Activated CD4-positive, alpha-beta T cell treated with anti-CD3 and anti-CD28 coated beads for 1 hour (primary cell): ENCODE data around the gene MZT2A.
"Not testable (repeated sequence)": the region's sequence is repeated elsewhere in the genome, so short reads cannot be mapped to it uniquely, and the experiment has no call there.

Experiments used
- DNase-seq: peaks from one replicate; pipeline ENCODE4 v3.0.0-alpha.2; 2020

Gene MZT2A

DNA sequence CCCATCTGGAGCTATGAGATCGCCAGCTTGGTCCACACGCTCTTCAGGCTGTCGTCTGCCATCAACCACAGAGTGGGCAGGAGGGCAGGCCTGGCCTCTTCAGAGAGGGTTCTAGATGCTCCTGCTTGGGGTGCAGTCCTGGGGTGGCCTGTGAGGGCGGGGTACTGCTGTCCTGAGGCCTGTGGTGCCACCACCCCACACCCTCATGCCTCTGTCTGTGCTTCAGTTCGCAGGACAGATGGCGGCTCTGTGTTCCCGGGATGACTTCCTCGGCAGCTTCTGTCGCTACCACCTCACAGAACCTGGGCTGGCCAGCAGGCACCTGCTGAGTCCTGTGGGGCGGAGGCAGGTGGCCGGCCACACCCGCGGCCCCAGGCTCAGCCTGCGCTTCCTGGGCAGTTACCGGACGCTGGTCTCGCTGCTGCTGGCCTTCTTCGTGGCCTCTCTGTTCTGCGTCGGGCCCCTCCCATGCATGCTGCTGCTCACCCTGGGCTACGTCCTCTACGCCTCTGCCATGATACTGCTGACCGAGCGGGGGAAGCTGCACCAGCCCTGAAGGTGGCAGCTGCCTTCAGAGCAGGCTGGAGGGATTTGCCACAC is 27.8 kb upstream of the MZT2A start:
- DNase-seq: not testable (repeated sequence)

DNA sequence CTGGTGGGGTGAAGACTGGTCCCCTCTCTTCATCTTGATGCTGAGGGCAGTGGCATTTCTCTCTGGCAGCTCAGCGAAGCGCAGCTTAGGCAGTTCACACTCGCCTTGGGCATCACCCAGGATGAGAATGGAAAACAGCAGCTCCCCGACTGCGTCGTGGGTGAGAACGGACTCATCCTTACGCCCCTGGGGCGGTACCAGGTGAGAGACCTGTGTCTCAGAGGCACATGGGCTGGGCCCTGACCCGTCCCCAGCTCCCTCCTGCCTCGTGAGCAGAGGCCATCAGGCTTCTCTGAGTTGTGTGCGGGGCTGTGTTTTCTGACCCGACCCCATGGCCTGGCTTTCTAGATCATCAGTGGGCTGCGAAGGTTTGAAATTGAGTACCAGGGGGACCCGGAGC is 27.3 kb upstream of the MZT2A start:
- no peak for DNase-seq

DNA sequence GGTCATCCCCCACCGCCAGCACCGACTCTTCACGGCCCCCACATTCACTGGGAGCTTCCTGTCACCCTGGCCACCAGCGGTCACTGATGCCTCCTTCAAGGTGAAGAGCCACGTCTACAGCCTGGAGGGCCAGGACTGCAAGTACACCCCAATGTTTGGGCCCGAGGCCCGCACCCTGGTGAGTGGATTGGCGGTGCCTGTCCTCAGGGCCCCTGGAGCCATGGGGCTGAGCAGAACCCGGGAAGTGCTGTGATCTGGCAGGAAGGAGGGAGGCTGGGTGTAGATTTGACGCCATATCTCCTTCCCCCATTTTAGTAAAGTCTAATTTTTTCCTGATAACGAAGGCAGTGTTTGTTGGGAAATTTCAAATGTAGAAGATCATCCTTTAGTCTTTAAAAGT is 26.3 kb upstream of the MZT2A start:
- not testable (repeated sequence) for DNase-seq

DNA sequence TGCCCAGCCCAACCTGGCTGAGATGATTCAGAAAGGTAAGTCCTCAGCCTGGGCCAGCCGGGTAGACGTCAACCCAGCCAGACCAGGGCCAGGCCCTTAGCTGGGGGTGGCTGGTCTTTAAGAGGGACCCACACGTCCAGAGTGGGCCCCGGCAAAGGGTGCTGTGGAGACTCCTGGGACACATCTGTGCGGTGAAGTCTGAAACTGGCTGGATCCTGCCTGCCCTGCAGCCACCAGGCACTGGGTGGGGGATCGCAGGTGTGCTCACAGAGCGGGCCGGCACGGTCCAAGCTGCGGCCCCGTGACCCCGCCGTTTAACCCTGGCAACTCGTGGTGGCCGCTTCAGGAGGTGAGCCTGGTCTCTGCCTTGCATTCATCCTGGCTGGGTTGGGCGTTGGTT is 25.7 kb upstream of the MZT2A start:
- not testable (repeated sequence) for DNase-seq

DNA sequence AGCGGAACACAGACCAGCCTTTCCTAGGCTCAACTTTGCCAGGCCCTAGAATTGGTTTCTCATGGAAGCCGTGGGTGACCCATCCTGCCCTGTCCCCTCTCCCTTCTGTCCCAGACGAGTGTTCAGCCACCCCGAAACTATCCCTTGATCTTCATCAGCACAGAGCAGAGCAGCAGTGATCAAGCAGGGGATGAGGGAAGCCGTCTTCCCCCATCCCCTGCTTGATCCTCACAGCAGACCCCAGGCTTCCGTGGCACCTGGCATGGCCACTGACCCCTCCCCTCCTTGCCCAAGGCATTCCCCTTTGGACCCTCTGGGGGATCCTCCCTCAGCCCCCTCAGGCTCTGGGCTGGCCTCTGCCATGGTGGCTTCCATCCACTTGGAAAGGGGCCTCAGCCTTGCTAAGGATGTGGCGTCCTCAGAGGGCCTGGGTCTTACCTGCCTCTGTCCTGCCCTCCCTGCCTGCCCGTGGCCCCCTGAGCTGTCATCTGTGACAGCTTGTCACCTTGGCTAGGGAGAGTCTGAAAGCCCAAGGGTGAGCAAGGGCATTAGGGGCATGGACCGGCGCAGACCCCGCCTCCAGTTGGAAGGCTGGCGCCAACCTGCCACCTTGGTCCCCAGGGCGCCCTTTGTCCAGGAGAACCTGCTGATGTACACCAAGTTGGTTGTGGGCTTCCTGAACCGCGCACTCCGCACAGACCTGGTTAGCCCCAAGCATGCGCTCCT is 25.1 kb upstream of the MZT2A start:
- no peak for DNase-seq

DNA sequence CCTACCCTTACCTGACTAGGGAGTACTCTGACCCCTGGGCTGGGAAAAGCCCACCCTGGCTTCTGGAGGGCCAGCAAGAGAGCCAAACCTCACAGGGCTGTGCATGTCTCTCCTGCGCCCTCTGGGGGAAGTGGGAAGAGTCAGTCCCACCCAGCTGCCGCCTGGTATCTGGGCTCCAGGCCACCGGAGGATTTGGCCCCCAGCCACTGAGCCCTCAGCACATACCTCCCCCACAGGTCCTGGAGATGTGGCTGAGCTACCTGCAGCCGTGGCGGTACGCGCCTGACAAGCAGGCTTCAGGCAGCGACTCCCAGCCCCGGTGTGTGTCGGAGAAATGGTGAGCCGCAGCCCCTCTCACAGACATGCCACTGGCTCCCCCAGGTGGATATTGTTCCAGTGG is 24.4 kb upstream of the MZT2A start:
- not testable (repeated sequence) for DNase-seq

DNA sequence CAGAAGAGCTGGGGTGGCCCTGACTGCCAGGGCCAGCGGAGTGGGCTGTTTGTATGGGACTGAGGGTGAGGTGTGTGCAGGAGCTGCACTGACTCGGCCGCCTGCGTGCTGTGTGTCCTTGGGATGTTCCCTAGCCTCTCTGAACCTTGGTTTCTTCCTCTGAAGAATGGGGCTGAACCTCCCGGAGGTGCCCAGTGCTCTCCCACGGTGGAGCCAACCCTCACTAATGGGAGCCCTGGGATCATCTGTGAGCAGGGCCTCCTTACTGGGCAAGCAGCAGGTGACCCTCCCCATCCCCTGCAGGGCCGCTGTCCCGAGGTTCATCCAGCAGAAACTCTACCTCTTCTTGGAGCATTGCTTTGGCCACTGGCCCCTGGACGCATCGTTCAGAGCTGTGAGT is 23.8 kb upstream of the MZT2A start:
- no peak for DNase-seq

DNA sequence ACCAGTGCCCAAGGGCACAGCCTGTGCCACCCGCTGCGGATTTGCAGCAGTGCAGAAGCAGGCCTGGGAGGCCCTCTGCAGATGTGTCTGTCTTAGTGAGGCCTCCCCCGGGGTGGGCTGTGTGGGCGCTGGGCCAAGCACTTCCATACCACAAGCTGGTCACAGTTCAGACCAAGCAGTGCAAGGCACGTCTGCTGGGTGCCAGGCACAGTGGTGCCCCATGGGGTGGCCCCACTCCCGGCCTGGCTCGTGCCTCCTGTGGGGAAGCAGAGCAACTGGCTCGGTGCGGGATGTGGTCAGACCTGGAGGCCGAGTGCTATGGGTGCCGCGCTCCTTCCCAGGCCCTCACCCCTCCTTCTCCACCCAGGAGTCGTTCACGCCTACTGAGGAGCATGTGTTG is 23.0 kb upstream of the MZT2A start:
- not testable (repeated sequence) for DNase-seq

DNA sequence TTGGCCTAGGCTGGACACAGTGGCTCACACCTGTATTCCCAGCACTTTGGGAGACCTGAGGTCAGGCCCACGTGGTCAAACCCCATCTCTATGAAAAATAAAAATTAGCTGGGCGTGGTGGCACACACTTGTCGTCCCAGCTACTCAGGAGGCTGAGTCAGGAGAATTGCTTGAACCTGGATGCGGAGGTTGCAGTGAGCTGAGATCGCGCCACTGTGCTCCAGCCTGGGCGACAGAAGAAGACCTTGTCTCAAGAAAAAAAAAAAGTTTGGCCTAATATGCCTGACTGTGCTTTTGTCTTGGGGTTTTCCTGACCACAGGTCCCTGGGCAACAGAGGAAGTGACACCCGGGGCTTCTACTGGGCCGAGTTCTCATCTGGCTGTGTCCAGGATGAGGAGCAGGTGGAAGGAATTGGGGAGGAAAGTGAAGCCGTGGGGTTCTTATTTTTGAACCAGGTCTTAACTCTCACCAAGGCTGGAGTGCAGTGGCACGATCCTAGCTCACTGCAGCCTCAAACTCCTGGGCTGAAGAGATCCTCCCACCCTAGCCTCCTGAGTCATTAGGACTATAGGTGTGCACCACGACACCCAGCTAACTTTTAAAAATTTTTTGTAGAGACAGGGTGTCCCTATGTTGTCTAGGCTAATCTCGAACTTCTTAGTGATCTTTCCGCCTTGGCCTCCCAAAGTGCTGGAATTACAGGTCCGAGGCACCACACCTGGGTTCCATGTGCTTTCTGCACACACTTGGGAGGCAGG is 22.4 kb upstream of the MZT2A start:
- not testable (repeated sequence) for DNase-seq

DNA sequence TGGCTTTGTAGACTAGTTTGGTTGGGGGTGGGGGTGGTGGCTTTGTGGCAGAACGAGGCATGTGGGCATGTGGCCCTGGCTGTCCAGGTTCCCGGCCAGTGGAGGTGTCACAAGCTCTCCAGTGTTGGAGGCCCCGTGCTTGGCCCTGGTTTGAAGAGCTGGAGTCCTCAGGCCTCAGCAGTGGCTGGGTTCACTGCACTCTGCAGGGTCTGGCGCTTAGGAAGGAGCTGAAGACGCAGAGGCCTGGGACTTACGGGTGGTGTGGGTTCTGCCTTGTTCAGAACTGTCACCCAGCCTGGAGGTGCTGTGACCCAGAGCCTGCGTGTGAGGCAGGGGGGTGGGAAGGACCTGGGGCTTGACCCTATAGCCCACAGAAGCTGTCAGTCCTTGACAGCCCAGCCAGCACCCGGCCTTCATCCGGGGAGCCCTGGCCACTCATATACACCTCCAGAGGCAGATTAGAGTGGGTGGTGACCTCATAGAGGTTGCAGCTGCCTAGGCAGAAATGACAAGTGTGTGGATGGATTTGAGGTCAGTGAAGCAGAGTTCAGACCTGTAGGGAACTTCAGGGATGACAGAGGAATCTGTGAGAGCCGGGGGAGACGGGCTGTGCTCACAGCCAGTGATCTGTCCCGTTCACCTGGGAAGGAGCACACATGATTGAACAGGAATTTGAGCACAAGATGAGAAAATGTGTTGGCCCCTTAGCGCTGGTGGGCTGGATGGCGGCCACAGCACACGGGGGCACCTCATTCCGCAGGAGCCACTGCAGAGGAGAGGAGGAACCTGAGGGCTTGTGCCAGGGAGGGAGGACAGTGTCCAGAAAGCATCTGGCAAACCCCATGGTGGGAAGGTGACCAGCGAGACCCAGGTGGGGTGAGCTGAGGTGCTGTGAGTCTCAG is 20.0 kb upstream of the MZT2A start:
- DNase-seq: not testable (repeated sequence)

DNA sequence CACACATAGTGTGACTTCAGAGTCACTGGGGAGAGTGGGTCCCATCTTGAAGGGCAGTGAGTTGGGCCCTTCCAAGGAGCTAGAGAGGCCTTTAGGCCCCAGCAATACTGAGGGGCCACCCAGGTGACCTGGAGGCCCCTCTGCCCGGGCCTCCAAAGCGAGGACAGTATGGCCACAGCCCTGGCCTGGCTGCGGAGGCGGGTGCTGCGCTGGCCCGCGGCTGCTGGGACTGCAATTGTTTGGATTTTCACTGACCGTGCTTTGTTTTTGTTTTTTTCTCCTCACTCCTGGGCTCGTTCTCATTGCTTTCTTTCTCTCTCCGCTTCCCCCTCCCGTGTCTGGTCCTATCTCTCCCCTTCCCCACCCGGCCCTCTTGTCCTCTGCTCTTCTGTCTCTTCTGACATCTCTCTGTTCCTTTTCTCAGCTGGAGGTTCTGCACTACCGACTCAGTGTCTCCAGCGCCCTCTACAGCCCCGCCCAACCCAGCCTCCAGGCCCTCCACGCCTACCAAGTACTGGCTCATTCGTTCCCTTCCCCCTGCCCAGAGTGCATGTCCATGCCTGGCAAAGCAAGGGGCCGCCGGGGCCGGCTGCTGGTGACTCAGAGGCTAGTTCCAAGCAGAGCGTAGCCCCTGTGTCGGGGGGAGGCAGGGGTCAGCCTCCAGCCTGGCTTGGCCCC is 19.2 kb upstream of the MZT2A start:
- DNase-seq: not testable (repeated sequence)

DNA sequence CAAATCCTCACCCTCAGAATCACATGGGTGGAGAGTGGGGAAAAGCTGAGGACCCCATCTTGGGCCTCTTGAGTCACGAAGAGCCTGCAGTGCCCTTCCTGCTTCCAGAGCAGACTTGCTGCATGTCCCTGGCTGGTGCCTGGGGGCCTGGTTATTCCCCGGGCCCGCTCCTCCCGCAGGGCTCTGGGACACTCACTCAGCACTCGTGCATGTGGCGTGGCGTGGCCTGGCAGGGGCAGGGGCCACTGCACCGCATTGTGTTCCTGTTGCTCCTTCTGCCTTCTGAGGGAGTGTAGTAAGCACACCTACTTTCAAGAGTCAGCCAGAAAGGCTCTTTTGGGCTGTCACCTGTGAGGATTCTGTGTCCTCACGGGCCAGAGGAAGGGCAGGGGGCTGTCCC is 17.4 kb upstream of the MZT2A start:
- no peak for DNase-seq

DNA sequence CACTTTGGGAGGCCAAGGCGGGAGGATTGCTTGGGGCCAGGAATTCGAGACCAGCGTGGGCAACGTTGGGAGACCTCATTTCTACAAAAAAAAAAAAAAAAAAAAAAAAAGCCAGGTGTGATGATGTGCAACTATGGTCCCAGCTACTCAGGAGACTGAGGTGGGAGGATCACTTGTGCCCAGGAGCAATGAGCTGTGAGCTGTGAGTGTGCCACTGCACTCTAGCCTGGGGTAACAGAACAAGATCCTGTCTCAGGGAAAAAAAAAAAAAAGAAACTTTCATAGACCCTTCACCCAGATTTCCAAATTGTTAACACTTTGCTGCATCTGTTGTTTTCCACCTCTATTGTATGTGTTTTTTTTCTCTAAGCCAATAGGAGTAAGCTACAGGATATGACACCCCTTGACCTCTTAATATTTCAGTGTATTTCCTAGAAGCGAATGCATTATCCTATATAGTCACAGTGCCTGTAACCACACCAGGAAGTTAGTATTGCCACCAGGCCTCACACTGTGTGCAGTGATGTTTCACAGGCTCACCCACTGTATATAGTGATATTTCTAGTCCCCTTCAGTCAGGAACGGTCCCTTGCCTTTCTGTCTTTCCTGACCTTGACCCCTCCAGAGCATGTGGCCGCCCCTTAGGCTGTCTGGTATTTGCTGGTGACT is 12.0 kb upstream of the MZT2A start:
- DNase-seq: not testable (repeated sequence)

DNA sequence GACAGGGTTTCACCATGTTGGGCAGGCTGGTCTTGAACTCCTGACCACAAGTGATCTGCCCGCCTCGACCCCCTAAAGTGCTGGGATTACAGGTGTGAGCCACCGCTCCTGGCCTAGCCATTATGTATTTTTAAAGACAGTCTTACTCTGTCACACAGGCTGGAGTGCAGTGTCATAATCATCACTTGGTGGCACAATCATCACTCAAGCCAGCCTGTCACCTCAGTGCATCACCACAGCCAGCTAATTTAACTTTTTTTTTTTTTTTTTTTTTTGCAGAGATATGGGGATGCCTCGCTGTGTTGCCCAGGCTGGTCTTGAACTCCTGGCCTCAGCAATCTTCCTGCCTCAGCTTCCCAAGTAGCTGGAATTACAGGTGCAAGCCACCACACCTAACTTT is 11.4 kb upstream of the MZT2A start:
- DNase-seq: not testable (repeated sequence)

DNA sequence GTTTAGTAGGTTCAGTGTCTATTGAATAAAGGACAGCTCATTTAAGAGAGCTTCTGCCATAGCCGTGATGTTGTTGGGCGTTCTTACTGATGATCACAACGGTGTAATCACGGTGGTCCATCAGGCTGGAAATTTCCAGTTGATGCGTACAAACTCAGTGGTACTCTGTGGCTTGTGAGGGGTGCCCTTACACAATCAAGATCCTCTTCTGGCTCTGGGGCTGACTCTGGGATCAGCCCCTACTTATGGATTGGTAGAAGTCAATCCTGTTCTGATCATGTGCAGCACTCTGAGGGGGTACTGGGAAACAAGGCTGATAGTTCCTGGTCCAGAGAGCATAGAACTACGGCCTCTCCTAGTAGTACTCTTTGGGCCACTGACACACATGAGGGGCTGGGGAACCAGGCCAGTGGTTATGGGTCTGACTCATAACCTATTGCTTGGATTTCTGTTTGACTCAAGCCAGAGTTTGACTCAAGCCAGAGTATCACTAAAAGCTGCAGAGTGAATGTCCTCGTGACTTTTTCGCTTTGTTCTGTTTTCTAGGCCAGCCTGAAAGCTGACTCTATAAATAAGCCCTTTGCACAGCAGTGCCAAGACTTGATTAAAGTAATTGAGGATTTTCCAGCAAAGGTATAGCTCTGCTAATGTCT is 6.2 kb upstream of the MZT2A start:
- DNase-seq: not testable (repeated sequence)

DNA sequence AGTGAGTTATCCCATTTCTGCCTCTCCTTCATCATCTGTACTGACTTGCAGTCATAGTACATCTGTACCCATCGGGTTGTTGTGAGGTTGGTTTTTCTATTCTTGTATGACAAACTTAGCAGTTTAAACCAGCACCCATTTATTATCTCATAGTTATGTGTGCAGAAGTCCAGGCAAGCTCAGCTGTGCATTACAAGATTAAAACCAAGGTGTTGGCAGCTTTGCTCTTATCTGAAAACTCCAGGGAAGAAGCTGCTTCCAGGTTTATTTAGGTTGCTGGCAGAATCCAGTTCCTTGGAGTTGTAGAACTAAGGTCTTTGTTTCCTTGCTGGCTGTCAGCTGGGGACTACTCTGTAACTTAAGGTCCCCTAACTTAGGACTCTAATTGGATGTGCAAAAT is 3.3 kb upstream of the MZT2A start:
- DNase-seq: not testable (repeated sequence)

DNA sequence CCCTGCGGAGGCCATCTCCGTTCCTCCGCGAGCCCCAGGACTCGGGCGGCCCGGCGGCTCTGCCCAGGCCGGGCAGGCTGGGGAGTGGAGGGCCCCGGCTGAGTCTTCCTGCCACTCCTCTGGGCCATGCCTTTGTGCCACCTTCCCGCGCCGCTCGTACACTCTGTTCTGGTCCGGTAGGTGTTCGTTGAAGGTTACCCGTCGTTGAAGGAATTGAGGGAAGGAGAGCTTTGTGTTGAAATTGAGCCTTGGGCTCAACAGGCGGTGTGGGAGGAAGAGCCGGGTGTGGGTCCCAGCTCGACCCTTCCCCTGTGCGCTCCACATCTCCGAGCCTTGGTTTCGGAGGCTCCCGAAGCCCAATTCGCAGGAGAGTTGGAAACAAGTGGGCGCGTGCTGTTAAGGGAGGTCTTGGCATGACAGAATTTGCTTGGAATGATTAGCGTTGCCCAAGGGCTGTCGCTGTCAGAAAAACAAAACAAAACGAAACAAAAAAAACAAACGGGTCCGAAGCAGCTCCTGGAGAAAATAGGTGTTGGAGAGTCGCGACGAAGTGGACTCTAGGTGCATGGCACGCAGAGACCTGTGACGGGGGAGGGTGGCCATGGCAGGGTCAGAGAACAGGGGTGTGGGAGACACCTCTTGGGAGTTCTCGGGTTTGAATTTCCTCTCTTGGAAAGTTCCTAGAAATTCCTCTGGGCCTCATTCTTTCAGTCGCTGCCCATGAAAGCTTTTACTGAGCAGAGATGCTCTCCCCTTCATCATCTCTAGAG is 1.2 kb upstream of the MZT2A start:
- no peak for DNase-seq

DNA sequence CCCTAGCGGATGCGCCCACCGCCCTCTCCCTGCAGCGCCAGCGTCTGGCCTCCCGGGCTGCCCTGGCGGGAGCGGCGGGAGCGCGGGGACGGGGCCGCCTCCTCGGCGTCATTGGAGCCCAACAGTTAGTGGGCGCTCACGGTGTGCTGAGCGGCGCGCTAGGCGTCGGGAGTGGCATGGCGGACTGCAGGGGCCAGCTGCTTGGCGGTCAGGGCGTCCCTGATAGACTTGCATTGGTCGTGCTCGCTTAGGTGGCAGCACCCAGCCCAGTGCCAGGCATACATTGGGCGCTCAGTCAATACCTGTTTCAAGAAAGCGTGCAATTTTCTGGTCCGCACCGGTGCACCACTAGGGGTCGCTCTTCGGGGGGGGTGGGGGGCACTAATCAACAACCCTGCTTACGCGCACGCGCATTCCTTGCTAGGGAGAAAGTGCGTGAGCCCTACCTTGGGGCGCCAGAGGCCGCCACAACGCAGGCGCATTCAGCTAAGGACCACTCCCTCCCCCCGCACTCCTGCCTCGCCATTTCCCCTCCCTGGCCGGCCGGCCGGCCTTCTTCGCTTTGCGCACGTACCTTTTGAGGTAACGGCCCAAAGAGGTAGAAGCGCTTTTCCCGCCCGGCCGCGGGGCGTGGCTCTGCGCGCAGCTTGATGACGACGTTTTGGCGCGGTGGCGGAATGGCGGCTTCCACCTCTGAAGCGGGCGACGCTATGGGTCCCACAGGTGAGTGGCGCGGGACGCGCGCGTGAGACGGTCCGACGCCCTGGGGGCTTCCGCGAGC is 411 bp upstream of the MZT2A start:
- peak; percentile 84 for DNase-seq

DNA sequence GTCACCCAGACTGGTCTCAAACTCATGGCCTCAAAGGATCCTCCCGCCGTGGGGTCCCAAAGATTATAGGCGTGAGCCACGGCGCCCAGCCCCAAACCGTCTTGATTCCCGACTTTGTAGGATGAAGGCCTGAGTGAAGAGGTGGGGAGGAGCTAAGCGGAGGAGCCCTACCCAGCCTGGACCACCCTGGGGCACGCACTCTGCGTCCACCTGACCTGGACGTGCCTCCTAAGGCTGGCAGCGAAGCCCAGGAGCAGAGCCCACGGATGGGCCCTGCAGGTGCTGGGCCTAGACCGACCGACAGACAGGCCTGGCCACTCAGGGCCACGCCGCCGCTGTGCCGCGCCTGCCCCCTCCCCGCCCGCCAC is 744 bp downstream of the MZT2A start:
- not testable (repeated sequence) for DNase-seq
